ENCODE results near the gene NCBP1. TPM values are rescaled to one million over a fixed set of nuclear protein-coding genes. Genes with fewer than 3 reads are reported as not detected.
"Not testable (repeated sequence)": the region's sequence is repeated elsewhere in the genome, so short reads cannot be mapped to it uniquely, and the experiment has no call there.

Gene NCBP1
- 10 to 100 TPM; 36.3 to 48.2 TPM for total RNA-seq
- 10 to 100 TPM; 42.1 to 46.4 TPM for polyA plus RNA-seq (ENCODE audit: insufficient read length in 2 of 2)
- long read RNA-seq, donor 1, full-length matches to known transcripts: 1 of 44 reads
- long read RNA-seq, donor 1, partial matches to known transcripts: 38 of 44 reads
- long read RNA-seq, donor 1, other reads (novel, unspliced or antisense): 5 of 44 reads
- long read RNA-seq, donor 2, partial matches to known transcripts: 24 of 24 reads
- long read RNA-seq, donor 2, other reads (novel, unspliced or antisense): 0 of 24 reads
- long read RNA-seq, donor 3, full-length matches to known transcripts: 1 of 36 reads
- long read RNA-seq, donor 3, partial matches to known transcripts: 30 of 36 reads
- long read RNA-seq, donor 3, other reads (novel, unspliced or antisense): 5 of 36 reads
- long read RNA-seq, donor 4, full-length matches to known transcripts: 2 of 107 reads
- long read RNA-seq, donor 4, partial matches to known transcripts: 105 of 107 reads
- long read RNA-seq, donor 4, other reads (novel, unspliced or antisense): 0 of 107 reads

DNA sequence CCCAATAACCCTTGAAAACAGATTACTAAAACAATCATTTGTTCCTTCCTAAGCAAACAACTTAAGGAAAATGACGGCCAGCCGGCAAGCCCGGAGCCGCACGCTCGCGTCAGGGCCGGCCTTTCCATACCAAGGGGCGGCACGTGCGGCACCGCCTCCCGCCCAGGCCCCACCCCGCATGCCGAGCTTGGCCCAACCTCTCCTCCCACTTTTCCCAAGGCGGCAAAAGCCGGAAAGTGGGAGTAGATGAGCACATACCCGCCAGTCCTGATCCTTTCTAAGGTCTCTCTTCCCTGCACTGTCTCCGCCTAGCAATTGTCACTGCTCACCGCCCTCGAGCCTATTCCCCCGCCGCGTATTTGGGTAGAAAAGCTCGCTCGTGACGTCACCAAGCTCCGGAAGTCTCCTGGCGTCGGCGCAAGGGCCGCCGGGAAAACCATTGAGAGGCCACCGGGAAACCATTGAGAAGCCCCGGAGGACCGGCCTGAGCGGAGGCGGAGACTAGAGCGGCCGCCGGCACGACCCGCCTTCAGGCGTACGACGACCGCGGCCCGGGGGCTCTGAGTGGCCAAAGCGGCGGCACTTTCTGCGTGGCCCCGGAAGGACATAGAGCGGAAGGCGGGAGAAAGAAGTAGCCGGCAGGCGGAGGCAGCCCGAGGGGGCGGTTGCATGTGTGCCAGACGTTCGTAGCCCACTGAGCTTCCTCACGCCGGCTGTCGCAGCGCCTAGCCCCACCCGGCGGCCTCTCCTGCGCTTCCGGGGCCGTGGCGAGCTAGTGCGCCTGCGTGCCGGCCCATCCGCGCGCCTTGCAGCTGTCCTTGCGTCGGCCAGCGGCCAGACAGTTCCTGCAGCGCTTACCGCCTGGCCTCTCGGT lies at the start of gene NCBP1, which contains the start of gene TSTD2:
NCBP1 (plus strand) TSS at position 837 of the 874 bp plus-strand sequence. CDS start 61 bp downstream, outside the sequence.
TSTD2 (minus strand) TSS at position 384 of the 874 bp plus-strand sequence. CDS start 5,806 bp downstream, outside the sequence.
- H3K27ac ChIP-seq (ENCODE audit: low read depth, low read length): peak within 1 kb of the TSS; percentile 100
- peaks cover 22% of the 10 kb centered on the region for H3K4me1 ChIP-seq (ENCODE audit: control insufficient read depth, insufficient read depth, low read length)
- no peaks in the 10 kb centered on the region for H3K36me3 ChIP-seq (ENCODE audit: control insufficient read depth, insufficient read depth, low read length)
- peak; percentile 95 to 99 (median 98) for DNase-seq (ENCODE audit: low read depth in 4 of 6, low spot score in 6 of 6)
- peak within 1 kb of the TSS; percentile 86 for H3K4me3 ChIP-seq (ENCODE audit: low read depth, low read length)
- 0% methylated on average over 83 of the region's 83 CpGs for WGBS (ENCODE audit: insufficient coverage)
- H3K27me3 ChIP-seq (ENCODE audit: control insufficient read depth, insufficient read depth, low read length): no peaks in the 10 kb centered on the region
- H3K9me3 ChIP-seq (ENCODE audit: control insufficient read depth, insufficient read depth, low read length): no peaks in the 10 kb centered on the region

- not testable (repeated sequence) for H3K27me3 ChIP-seq (ENCODE audit: control insufficient read depth, insufficient read depth, low read length); DNase-seq (ENCODE audit: low read depth in 4 of 6, low spot score in 6 of 6); H3K36me3 ChIP-seq (ENCODE audit: control insufficient read depth, insufficient read depth, low read length); H3K4me1 ChIP-seq (ENCODE audit: control insufficient read depth, insufficient read depth, low read length); H3K9me3 ChIP-seq (ENCODE audit: control insufficient read depth, insufficient read depth, low read length); H3K4me3 ChIP-seq (ENCODE audit: low read depth, low read length); H3K27ac ChIP-seq (ENCODE audit: low read depth, low read length)
- no CpG with 5 or more reads among the region's 2 CpGs for WGBS (ENCODE audit: insufficient coverage)
Observed at GRCh38 chr9:97584778-97585177, 48.8 kb upstream of the NCBP1 start.

- H3K4me1 ChIP-seq (ENCODE audit: control insufficient read depth, insufficient read depth, low read length); H3K36me3 ChIP-seq (ENCODE audit: control insufficient read depth, insufficient read depth, low read length); H3K9me3 ChIP-seq (ENCODE audit: control insufficient read depth, insufficient read depth, low read length); H3K27ac ChIP-seq (ENCODE audit: low read depth, low read length); DNase-seq (ENCODE audit: low read depth in 4 of 6, low spot score in 6 of 6); H3K27me3 ChIP-seq (ENCODE audit: control insufficient read depth, insufficient read depth, low read length); H3K4me3 ChIP-seq (ENCODE audit: low read depth, low read length): not testable (repeated sequence)
- WGBS (ENCODE audit: insufficient coverage): no CpG with 5 or more reads among the region's 7 CpGs
Observed at GRCh38 chr9:97586909-97587308, 46.7 kb upstream of the NCBP1 start.

GRCh38 chr9:97591535-97591934 lies 42.1 kb upstream of the NCBP1 start:
- WGBS (ENCODE audit: insufficient coverage): 81% methylated on average over 5 of the region's 6 CpGs

GRCh38 chr9:97592126-97592525 lies 41.5 kb upstream of the NCBP1 start:
- Histone ChIP-seq H3K27ac (ENCODE audit: low read depth, low read length) (no peak overlapping the region), H3K9me3 (ENCODE audit: control insufficient read depth, insufficient read depth, low read length) (no peaks in the 10 kb centered on the region), H3K4me3 (ENCODE audit: low read depth, low read length) (no peak overlapping the region), H3K36me3 (ENCODE audit: control insufficient read depth, insufficient read depth, low read length) (no peaks in the 10 kb centered on the region), H3K27me3 (ENCODE audit: control insufficient read depth, insufficient read depth, low read length) (no peaks in the 10 kb centered on the region), H3K4me1 (ENCODE audit: control insufficient read depth, insufficient read depth, low read length) (peaks cover 5% of the 10 kb centered on the region)
- DNase-seq (ENCODE audit: low read depth in 4 of 6, low spot score in 6 of 6): peak in 2 of 6 donors; percentile 65 to 81
- 80% methylated on average over 1 of the region's 1 CpG for WGBS (ENCODE audit: insufficient coverage)

More at GRCh38 chr9:97591535-97591934, 42.1 kb upstream of the NCBP1 start:
- no peak for DNase-seq (ENCODE audit: low read depth in 4 of 6, low spot score in 6 of 6)
- peaks cover 4% of the 10 kb centered on the region for H3K4me1 ChIP-seq (ENCODE audit: control insufficient read depth, insufficient read depth, low read length)
- no peaks in the 10 kb centered on the region for H3K9me3 ChIP-seq (ENCODE audit: control insufficient read depth, insufficient read depth, low read length)
- no peak overlapping the region for H3K4me3 ChIP-seq (ENCODE audit: low read depth, low read length)
- no peaks in the 10 kb centered on the region for H3K36me3 ChIP-seq (ENCODE audit: control insufficient read depth, insufficient read depth, low read length)
- H3K27ac ChIP-seq (ENCODE audit: low read depth, low read length): no peak overlapping the region
- no peaks in the 10 kb centered on the region for H3K27me3 ChIP-seq (ENCODE audit: control insufficient read depth, insufficient read depth, low read length)

GRCh38 chr9:97593960-97594359 lies 39.7 kb upstream of the NCBP1 start:
- H3K9me3 ChIP-seq (ENCODE audit: control insufficient read depth, insufficient read depth, low read length): no peaks in the 10 kb centered on the region
- H3K27me3 ChIP-seq (ENCODE audit: control insufficient read depth, insufficient read depth, low read length): no peaks in the 10 kb centered on the region
- H3K4me3 ChIP-seq (ENCODE audit: low read depth, low read length): no peak overlapping the region
- no peak for DNase-seq (ENCODE audit: low read depth in 4 of 6, low spot score in 6 of 6)
- WGBS (ENCODE audit: insufficient coverage): 88% methylated on average over 3 of the region's 4 CpGs
- H3K36me3 ChIP-seq (ENCODE audit: control insufficient read depth, insufficient read depth, low read length): no peaks in the 10 kb centered on the region
- peaks cover 16% of the 10 kb centered on the region for H3K4me1 ChIP-seq (ENCODE audit: control insufficient read depth, insufficient read depth, low read length)
- H3K27ac ChIP-seq (ENCODE audit: low read depth, low read length): no peak overlapping the region

- no peaks in the 10 kb centered on the region for H3K27me3 ChIP-seq (ENCODE audit: control insufficient read depth, insufficient read depth, low read length)
- peak in 2 of 6 donors; percentile 53 to 94 for DNase-seq (ENCODE audit: low read depth in 4 of 6, low spot score in 6 of 6)
- H3K4me3 ChIP-seq (ENCODE audit: low read depth, low read length): no peak overlapping the region
- H3K9me3 ChIP-seq (ENCODE audit: control insufficient read depth, insufficient read depth, low read length): no peaks in the 10 kb centered on the region
- WGBS (ENCODE audit: insufficient coverage): 80% methylated on average over 11 of the region's 11 CpGs
- H3K27ac ChIP-seq (ENCODE audit: low read depth, low read length): no peak overlapping the region
- peaks cover 16% of the 10 kb centered on the region for H3K4me1 ChIP-seq (ENCODE audit: control insufficient read depth, insufficient read depth, low read length)
- H3K36me3 ChIP-seq (ENCODE audit: control insufficient read depth, insufficient read depth, low read length): peaks cover under 1% of the 10 kb centered on the region
Observed at GRCh38 chr9:97594381-97594921, 39.2 kb upstream of the NCBP1 start.

- DNase-seq (ENCODE audit: low read depth in 4 of 6, low spot score in 6 of 6): peak in 2 of 6 donors; percentile 10 to 93
- 25% methylated on average over 3 of the region's 4 CpGs for WGBS (ENCODE audit: insufficient coverage)
- H3K4me1 ChIP-seq (ENCODE audit: control insufficient read depth, insufficient read depth, low read length): peaks cover 16% of the 10 kb centered on the region
- no peak overlapping the region for H3K27ac ChIP-seq (ENCODE audit: low read depth, low read length)
- H3K27me3 ChIP-seq (ENCODE audit: control insufficient read depth, insufficient read depth, low read length): no peaks in the 10 kb centered on the region
- no peak overlapping the region for H3K4me3 ChIP-seq (ENCODE audit: low read depth, low read length)
- H3K36me3 ChIP-seq (ENCODE audit: control insufficient read depth, insufficient read depth, low read length): peaks cover 13% of the 10 kb centered on the region
- H3K9me3 ChIP-seq (ENCODE audit: control insufficient read depth, insufficient read depth, low read length): no peaks in the 10 kb centered on the region
Observed at GRCh38 chr9:97596906-97597305, 36.7 kb upstream of the NCBP1 start.
